WI38 (cell line): ENCODE results near the gene HEY2.
A peak's percentile ranks its signal among the peaks of the same experiment; 100 is the strongest.

Experiments
- H3K4me3 ChIP-seq: 2 replicates; pipeline ENCODE4 v1.5.1; 2011; ENCODE audit warnings: low read depth, mild to moderate bottlenecking, control low read depth, low read length
- CTCF ChIP-seq: IDR thresholded peaks from 2 replicates; pipeline ENCODE4 v1.5.1; 2012; ENCODE audit warnings: low read depth, mild to moderate bottlenecking, control low read depth, low read length

Gene HEY2

GRCh38 chr6:125789167-125789566 is 39.7 kb downstream of the HEY2 start:
- no peak for TF ChIP-seq CTCF
- H3K4me3 ChIP-seq: no peak overlapping the region

GRCh38 chr6:125789576-125790357 is 40.3 kb downstream of the HEY2 start:
- H3K4me3 ChIP-seq: peak overlapping the region; percentile 84
- no peak for TF ChIP-seq CTCF

- peak within 1 kb of the TSS; percentile 84 for H3K4me3 ChIP-seq
- no peak for TF ChIP-seq CTCF
Measured at GRCh38 chr6:125790358-125791150, 41.1 kb downstream of the HEY2 start, which contains the start of gene NCOA7. Gene NCOA7 (plus strand): TSS chr6:125790960. CDS start chr6:125815355, 24,395 bp downstream.

- TF ChIP-seq CTCF: peak; percentile 57
- H3K4me3 ChIP-seq: peak overlapping the region; percentile 84
Measured at GRCh38 chr6:125791151-125791819, 41.9 kb downstream of the HEY2 start.

- no peak for TF ChIP-seq CTCF
- H3K4me3 ChIP-seq: peak overlapping the region; percentile 84
Measured at GRCh38 chr6:125791820-125792165, 42.4 kb downstream of the HEY2 start.

GRCh38 chr6:125792172-125792571 is 42.7 kb downstream of the HEY2 start:
- no peak overlapping the region for H3K4me3 ChIP-seq
- no peak for TF ChIP-seq CTCF
